GM12874 (cell line): ENCODE results near the gene FNDC3A.

Experiments
- CTCF ChIP-seq: IDR thresholded peaks from 2 replicates; pipeline ENCODE4 v1.5.1; 2011; ENCODE audit warnings: low read depth, mild to moderate bottlenecking, control low read depth, low read length, moderate library complexity; ENCODE audit not compliant: insufficient read depth

Gene FNDC3A

GRCh38 chr13:49213997-49214916 lies 238.5 kb downstream of the FNDC3A start:
- no peak for TF ChIP-seq CTCF

- 0 out of 2 replicates have a peak, but pooled peaks have one; percentile 8 for TF ChIP-seq CTCF
Measured at GRCh38 chr13:49214917-49215376, 239.2 kb downstream of the FNDC3A start.

- no peak for TF ChIP-seq CTCF
Measured at GRCh38 chr13:49216334-49216733, 240.6 kb downstream of the FNDC3A start.

- TF ChIP-seq CTCF = no peak
Measured at GRCh38 chr13:49217962-49218492, 242.3 kb downstream of the FNDC3A start.

GRCh38 chr13:49218493-49219051 lies 242.9 kb downstream of the FNDC3A start:
- no peak for TF ChIP-seq CTCF

GRCh38 chr13:49219647-49220035 lies 243.9 kb downstream of the FNDC3A start:
- no peak for TF ChIP-seq CTCF
